NCI-H1694 treated with DMSO at 0.1 percent for 48 hours (cell line): ENCODE data around the gene SEPTIN10.
"Not testable (repeated sequence)": the region's sequence is repeated elsewhere in the genome, so short reads cannot be mapped to it uniquely, and the experiment has no call there.

Experiments
- DNase-seq: peaks from one replicate; lab custom pipeline; 2025; lab: John Stamatoyannopoulos, UW

SEPTIN10 gene

GRCh38 chr2:109545828-109546713 lies 67.7 kb downstream of the SEPTIN10 start:
- peak; percentile 25 for DNase-seq

- DNase-seq: peak; percentile 39
Measured at GRCh38 chr2:109542384-109542783, 71.4 kb downstream of the SEPTIN10 start.

- DNase-seq: no peak
Measured at GRCh38 chr2:109538546-109538945, 75.2 kb downstream of the SEPTIN10 start.

GRCh38 chr2:109537565-109538222 lies 76.1 kb downstream of the SEPTIN10 start:
- no peak for DNase-seq

GRCh38 chr2:109536556-109536955 lies 77.2 kb downstream of the SEPTIN10 start:
- not testable (repeated sequence) for DNase-seq

- no peak for DNase-seq
Measured at GRCh38 chr2:109535217-109535946, 78.4 kb downstream of the SEPTIN10 start.

- DNase-seq: no peak
Measured at GRCh38 chr2:109533823-109534222, 79.9 kb downstream of the SEPTIN10 start.

- DNase-seq: no peak
Measured at GRCh38 chr2:109532728-109533076, 81.1 kb downstream of the SEPTIN10 start.

GRCh38 chr2:109531896-109532727 lies 81.7 kb downstream of the SEPTIN10 start:
- no peak for DNase-seq

- no peak for DNase-seq
Measured at GRCh38 chr2:109531221-109531620, 82.5 kb downstream of the SEPTIN10 start.

- no peak for DNase-seq
Measured at GRCh38 chr2:109530712-109531111, 83.1 kb downstream of the SEPTIN10 start.

GRCh38 chr2:109529532-109530449 lies 84.0 kb downstream of the SEPTIN10 start:
- DNase-seq: no peak

GRCh38 chr2:109528811-109529501 lies 84.8 kb downstream of the SEPTIN10 start:
- DNase-seq: no peak

- no peak for DNase-seq
Measured at GRCh38 chr2:109527846-109528705, 85.7 kb downstream of the SEPTIN10 start.

- no peak for DNase-seq
Measured at GRCh38 chr2:109527079-109527478, 86.7 kb downstream of the SEPTIN10 start.

GRCh38 chr2:109526442-109526970 lies 87.3 kb downstream of the SEPTIN10 start:
- DNase-seq: no peak

- DNase-seq: peak; percentile 7
Measured at GRCh38 chr2:109525836-109526235, 87.9 kb downstream of the SEPTIN10 start.

- no peak for DNase-seq
Measured at GRCh38 chr2:109523536-109524361, 90.0 kb downstream of the SEPTIN10 start.
